Activated CD4-positive, alpha-beta T cell treated with anti-CD3 and anti-CD28 coated beads, Interleukin-2, amount 50 U/mL, for 4 hours (primary cell): Measurements from ENCODE around the gene ESYT2.
"Not testable (repeated sequence)": the region's sequence is repeated elsewhere in the genome, so short reads cannot be mapped to it uniquely, and the experiment has no call there.

Experiments used
- DNase-seq, 2 experiments: peaks; one replicate each; pipeline ENCODE4 v3.0.0-alpha.2; 2020

Gene ESYT2

GRCh38 chr7:158716802-158717201, 112.5 kb downstream of the ESYT2 start:
- DNase-seq: no peak

- DNase-seq: no peak
Observed at GRCh38 chr7:158710651-158711102, 118.6 kb downstream of the ESYT2 start.

GRCh38 chr7:158707610-158708009, 121.7 kb downstream of the ESYT2 start:
- DNase-seq: no peak

GRCh38 chr7:158706710-158707590, 122.4 kb downstream of the ESYT2 start:
- DNase-seq: no peak

- no peak for DNase-seq
Observed at GRCh38 chr7:158706273-158706704, 123.0 kb downstream of the ESYT2 start.

- no peak for DNase-seq
Observed at GRCh38 chr7:158705234-158705850, 124.0 kb downstream of the ESYT2 start.

- peak; percentile 97 for DNase-seq
Observed at GRCh38 chr7:158704524-158705233, 124.6 kb downstream of the ESYT2 start, which contains the start of gene NCAPG2. Gene NCAPG2 (minus strand): TSS chr7:158704804. CDS start chr7:158701899, 2,905 bp downstream.

- DNase-seq: not testable (repeated sequence)
Observed at GRCh38 chr7:158703679-158704523, 125.4 kb downstream of the ESYT2 start.

GRCh38 chr7:158702944-158703343, 126.4 kb downstream of the ESYT2 start:
- DNase-seq: no peak

- no peak for DNase-seq
Observed at GRCh38 chr7:158702196-158702595, 127.1 kb downstream of the ESYT2 start.

GRCh38 chr7:158700008-158700407, 129.3 kb downstream of the ESYT2 start:
- DNase-seq: no peak

GRCh38 chr7:158699341-158699740, 130.0 kb downstream of the ESYT2 start:
- no peak for DNase-seq

- no peak for DNase-seq
Observed at GRCh38 chr7:158698657-158699195, 130.6 kb downstream of the ESYT2 start.

- DNase-seq: not testable (repeated sequence)
Observed at GRCh38 chr7:158697597-158697996, 131.7 kb downstream of the ESYT2 start.

GRCh38 chr7:158695726-158696452, 133.4 kb downstream of the ESYT2 start:
- DNase-seq: peak; percentile 38 to 42

- no peak for DNase-seq
Observed at GRCh38 chr7:158695056-158695455, 134.3 kb downstream of the ESYT2 start.

- DNase-seq: no peak
Observed at GRCh38 chr7:158694650-158695049, 134.7 kb downstream of the ESYT2 start.

- no peak for DNase-seq
Observed at GRCh38 chr7:158689488-158689887, 139.8 kb downstream of the ESYT2 start.

- DNase-seq: no peak
Observed at GRCh38 chr7:158687406-158687805, 141.9 kb downstream of the ESYT2 start.

- no peak for DNase-seq
Observed at GRCh38 chr7:158685693-158686092, 143.6 kb downstream of the ESYT2 start.

- no peak for DNase-seq
Observed at GRCh38 chr7:158684329-158684728, 145.0 kb downstream of the ESYT2 start.
